AG08395 (cell line): ENCODE results near the gene MAML3.

Experiments used
- DNase-seq: peaks from one replicate; pipeline ENCODE4 v3.0.0; 2012; ENCODE audit warnings: mixed read lengths, low spot score

The MAML3 gene

GRCh38 chr4:139921429-139922184 is 232.4 kb downstream of the MAML3 start:
- no peak for DNase-seq

- DNase-seq, result no peak
These were observed 233.4 kb downstream of the MAML3 start for GRCh38 chr4:139920486-139921002.

GRCh38 chr4:139919521-139919920 is 234.5 kb downstream of the MAML3 start:
- DNase-seq, result peak; percentile 74

GRCh38 chr4:139919004-139919403 is 235.0 kb downstream of the MAML3 start:
- DNase-seq, result peak; percentile 13

DNA sequence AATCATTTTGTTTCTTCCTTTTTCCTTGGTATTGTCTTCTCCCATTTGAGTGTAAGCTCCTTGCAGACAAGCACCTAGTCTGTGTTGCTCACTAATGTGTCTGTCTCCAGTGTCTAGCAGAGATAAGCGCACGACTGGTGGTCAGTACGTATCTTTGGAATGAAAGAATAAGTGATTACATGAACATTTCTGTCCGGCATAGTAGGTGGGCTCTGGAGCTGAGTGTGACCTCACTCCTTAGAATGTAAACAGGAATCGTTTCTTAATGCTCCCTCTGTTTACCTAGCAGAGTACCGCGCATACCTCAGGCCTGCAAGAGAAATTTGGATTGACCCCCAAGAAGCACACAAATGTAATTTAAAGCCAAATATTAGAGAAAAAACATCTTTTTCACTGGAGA is 235.4 kb downstream of the MAML3 start:
- no peak for DNase-seq

GRCh38 chr4:139917896-139918295 is 236.1 kb downstream of the MAML3 start:
- no peak for DNase-seq

GRCh38 chr4:139916041-139916440 is 237.9 kb downstream of the MAML3 start:
- peak; percentile 14 for DNase-seq

GRCh38 chr4:139915037-139915436 is 238.9 kb downstream of the MAML3 start:
- DNase-seq, result no peak

GRCh38 chr4:139913995-139914598 is 239.9 kb downstream of the MAML3 start:
- peak; percentile 40 for DNase-seq

DNA sequence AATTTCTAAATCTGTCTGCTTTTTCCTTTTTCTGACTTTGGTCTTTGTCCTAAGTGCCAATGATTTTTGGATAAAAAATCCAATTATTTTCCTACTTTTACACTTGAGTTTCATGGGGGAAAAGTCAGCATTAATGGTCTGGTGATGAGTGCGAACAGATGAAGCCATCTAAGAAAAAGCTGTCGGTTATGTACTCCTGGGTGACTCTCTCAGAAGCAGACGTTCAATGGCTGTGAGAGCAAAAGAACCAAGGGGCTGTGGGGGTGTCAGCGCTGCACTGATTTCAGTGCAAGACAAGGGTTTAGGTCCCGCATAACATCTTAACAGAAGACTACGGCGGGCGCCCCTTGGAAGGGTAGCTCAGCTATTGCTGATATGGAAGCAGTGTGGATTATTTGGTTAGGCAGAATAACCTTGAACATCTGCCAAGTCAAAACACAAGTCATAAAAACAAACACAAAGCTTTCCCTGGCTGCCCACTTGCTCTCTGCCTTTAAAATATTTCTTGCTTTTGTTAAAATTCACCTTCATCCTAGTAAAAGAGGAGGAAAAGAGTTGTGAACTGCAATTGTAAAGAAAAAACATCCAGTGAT is 240.5 kb downstream of the MAML3 start:
- no peak for DNase-seq

GRCh38 chr4:139912445-139912844 is 241.5 kb downstream of the MAML3 start:
- DNase-seq, result no peak

GRCh38 chr4:139910106-139910505 is 243.9 kb downstream of the MAML3 start:
- DNase-seq, result peak; percentile 68

DNA sequence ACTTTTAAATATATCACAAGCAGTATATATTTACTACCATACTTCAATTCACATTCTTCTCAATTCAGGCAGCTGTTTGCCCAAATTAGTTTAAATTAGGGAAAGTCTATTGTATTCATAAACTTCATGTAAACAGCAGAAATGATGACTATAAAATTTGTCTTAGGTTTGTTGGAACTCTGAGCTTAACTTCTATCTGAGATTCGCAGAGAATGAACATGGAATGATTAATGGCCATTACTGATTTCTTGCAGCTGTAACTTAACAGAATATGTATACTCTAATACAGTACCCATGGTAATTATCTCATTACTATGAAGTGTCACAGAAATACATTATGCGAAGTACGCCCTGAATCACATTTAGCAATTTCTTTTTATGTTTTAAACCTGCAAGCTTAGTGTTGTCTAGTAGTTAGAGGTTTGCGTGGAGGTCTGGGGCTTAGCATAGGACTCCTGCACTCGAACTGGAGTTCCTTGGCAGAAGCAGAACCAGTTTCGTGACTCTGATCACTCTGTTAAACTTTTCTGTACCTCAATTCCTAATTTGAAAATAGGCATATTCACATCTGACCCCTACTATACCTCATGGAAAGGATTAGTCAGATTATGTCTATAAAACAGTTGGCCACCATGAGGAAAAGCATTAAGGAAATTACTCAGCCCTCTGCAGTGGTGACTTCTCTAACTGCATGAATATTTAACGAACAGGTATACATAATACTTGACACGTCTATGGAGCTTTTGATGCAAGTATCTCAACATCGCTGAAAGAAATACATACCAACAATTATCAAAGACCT is 245.1 kb downstream of the MAML3 start:
- no peak for DNase-seq

DNA sequence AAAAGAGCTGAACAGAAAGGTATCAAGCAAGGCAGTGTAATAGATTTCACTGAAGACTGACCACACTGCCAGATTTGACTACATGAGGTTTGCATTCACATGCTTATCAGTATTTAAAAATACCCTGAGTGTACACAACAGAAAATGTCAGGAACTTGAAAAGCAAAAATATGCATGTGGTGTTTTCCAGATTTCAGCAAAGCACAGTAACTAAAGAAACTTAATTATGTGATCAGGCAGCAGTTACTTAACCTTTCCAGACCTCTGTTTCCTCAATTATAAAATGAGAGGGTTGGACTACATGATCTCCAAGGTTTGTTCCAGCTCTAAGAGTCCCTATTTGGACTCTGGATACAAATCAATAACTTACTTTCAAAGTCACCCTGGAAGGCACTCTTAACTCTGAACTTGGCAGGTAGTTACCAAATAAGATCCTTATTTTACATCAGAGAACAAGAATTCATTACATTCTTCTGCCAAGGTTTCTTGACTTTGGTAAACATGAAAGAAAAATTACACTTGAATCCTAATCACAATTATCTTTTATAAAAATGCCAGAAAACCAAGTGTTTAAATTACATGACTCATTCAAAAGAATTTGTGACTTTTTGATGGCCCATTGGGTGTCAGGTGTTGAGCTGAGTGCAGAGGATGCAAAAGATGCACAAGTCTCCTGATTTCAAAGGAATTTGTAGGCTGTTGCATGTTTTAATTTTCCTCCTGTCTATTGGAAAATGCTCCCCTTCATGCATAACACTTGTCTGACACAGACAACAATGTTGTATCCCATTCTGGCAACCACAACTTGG is 246.8 kb downstream of the MAML3 start:
- DNase-seq, result no peak

- no peak for DNase-seq
These were observed 248.5 kb downstream of the MAML3 start for GRCh38 chr4:139905489-139905888.

DNA sequence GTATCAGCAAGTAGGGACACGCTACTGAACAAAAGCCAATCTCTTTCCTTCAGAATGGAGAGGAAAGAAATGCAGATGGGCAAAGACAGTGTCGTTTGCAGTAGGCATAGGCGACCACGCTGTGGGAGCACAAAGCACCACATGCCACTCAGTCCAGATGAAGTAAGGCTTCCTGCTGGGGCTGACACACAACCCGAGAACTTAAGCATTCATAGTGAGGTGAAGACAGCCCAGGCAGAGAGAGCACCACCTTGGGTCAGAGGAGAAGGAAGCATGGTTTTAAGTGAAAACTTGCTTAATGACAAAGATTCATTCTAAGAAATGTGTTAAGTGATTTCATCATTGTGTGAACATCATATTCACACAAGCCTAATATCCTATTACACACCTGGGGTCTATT is 249.6 kb downstream of the MAML3 start:
- DNase-seq, result no peak

GRCh38 chr4:139903845-139904244 is 250.1 kb downstream of the MAML3 start:
- no peak for DNase-seq

GRCh38 chr4:139902321-139903320 is 251.4 kb downstream of the MAML3 start:
- DNase-seq, result peak; percentile 33

- peak; percentile 36 for DNase-seq
These were observed 252.3 kb downstream of the MAML3 start for GRCh38 chr4:139901531-139902320.
